Posterior cingulate gyrus (tissue), 11 donors: ENCODE measurements around the gene SAA1.
"Not testable (repeated sequence)": the region's sequence is repeated elsewhere in the genome, so short reads cannot be mapped to it uniquely, and the experiment has no call there.

Experiments
- DNase-seq, 10 donors: peaks; one replicate each; pipeline versions ENCODE4 v3.0.0 to v3.0.0-alpha.2; 2020 to 2021; ENCODE audit warnings: mixed read lengths in 3 of 10
- intact Hi-C: fragments of 100-400 bp; cut with DNase I; formaldehyde crosslinking; loops from one replicate; pipeline ENCODE4 v1.15.1; 2023

Gene SAA1

DNA sequence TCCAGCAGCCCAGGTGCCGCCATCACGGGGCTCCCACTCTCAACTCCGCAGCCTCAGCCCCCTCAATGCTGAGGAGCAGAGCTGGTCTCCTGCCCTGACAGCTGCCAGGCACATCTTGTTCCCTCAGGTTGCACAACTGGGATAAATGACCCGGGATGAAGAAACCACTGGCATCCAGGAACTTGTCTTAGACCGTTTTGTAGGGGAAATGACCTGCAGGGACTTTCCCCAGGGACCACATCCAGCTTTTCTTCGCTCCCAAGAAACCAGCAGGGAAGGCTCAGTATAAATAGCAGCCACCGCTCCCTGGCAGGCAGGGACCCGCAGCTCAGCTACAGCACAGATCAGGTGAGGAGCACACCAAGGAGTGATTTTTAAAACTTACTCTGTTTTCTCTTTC, at the start of gene SAA1:
Gene SAA1 (plus strand): TSS at position 316 of the 400 bp plus-strand sequence. CDS start 624 bp downstream, outside the sequence.
- no peak for DNase-seq
- intact Hi-C loops, result no loop called here

GRCh38 chr11:18221274-18221876, 44.7 kb upstream of the SAA1 start:
- intact Hi-C loops, result no loop called here
- no peak for DNase-seq

DNA sequence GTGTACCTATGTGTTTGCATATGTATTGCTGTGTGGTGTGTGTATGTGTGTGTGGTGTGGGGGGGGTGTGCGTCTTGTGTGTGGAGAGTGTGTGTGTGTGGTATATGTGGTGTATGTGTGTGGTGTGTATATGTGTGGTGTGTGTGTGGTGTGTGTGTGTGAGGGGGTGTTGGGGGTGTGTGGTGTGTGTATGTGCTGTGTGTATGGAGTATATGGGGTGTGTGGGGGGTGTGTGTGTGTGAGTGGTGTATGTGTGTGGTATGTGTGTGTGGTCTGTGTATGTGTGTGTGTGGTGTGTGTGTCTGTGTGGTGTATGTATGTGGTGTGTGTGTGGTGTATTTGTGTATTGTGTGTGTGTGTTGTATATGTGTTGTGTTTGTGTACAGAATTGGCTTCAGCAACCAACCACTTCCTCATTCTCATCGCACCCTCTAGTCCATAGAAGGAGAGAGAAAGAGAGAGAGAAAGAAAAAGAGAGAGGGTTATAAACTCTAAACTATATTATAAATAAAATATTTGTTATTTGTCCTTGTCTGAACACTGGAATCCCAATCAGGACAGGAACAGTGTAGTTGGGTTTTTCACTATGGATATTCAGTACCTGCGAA, 43.1 kb upstream of the SAA1 start:
- no peak for DNase-seq
- intact Hi-C loops, result no loop called here

DNA sequence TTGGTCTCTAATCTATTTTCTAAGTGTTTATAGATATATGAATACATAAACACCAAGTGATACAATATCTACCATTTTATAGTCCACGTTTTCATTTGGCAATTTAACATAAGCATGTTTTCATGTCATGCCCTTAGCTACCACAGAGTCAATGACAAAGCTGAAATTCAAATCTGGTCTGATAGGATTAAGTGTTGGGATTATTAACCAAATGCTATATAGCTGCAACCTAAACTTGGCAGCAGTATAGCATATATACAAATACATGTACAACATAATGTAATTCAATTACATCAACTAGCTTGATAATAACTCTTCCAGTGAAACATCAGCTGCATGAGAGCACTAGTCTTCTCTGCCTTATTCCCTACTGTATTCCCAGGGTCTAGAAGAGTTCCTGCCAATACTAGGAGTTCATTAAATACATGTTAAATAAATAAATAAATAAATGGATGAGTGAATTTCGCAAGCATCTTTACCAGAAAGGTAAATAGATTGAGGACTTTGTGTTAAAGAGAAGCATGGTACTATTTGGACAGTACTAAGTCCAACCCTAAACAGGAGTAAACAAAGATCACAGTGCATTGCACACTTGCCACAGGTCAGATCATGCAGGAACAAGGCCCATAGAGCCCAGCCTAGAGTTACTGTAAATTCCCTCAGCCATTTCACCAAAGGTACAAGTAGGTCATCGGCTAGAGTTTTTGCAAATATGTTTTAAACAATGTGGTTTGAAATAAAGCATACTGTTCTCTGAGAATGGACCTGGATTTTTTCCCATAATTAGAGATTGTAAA, 42.3 kb upstream of the SAA1 start:
- no peak for DNase-seq

DNA sequence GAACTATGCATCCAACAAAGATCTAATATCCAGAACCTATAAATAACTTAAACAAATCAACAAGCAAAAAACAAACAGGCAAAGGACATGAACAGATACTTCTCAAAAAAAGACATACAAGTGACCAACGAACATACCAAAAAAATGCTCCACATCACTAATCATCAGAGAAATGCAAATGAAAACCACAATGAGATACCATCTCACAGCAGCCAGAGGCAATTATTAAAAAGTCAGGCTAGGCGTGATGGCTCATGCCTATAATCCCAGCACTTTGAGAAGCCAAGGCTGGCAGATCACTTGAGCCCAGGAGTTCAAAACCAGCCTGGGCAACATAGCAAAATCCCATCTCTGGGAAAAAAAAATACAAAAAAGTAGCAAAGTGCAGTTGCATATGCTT, 40.2 kb upstream of the SAA1 start:
- intact Hi-C loops, result no loop called here
- no peak for DNase-seq

More for the DNA sequence above, 42.3 kb upstream of the SAA1 start:
- intact Hi-C loops, result no loop called here

- intact Hi-C loops, result no loop called here
- no peak for DNase-seq
Observed at GRCh38 chr11:18229501-18229900, 36.6 kb upstream of the SAA1 start.

DNA sequence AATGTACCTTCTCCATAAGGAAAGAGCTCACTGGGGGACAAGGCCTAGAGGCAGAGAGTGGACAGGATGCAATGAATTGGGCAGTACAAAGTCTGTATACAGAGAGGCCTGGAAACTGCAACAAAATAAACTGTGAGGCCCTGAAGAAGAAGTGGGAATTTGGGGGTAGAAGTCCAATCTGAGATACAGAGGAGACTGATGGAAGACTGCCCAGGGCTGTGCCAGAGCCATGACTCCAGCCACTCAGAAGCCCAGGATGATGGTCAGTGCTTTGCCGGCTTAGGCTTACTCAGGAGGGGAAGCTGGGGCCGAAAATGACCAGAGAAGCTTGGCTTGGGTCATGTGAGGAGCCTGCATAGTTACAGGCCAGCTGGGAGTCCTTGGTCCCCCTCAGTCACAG, 35.2 kb upstream of the SAA1 start:
- intact Hi-C loops, result no loop called here
- DNase-seq, result no peak

DNA sequence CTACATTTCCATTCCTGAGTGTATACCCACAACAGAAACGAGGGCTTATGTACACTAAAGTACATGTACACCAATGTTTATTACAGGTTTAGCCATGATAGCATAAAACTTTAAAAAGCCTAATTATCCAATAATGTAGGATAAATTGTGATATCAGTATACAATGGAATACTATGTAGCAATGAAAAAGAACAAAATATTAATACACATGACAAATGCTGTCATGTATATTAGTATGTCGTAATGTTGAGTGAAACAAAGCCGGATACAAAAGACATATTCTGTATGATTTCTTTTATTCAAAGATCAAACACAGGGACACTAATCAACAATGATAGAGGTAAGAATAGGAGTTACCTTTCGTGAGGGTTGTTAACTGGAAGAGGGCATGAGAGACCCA, 32.2 kb upstream of the SAA1 start:
- intact Hi-C loops, result no loop called here
- DNase-seq, result no peak

- DNase-seq, result no peak
- intact Hi-C loops, result no loop called here
Observed at GRCh38 chr11:18235394-18236334, 30.4 kb upstream of the SAA1 start.

DNA sequence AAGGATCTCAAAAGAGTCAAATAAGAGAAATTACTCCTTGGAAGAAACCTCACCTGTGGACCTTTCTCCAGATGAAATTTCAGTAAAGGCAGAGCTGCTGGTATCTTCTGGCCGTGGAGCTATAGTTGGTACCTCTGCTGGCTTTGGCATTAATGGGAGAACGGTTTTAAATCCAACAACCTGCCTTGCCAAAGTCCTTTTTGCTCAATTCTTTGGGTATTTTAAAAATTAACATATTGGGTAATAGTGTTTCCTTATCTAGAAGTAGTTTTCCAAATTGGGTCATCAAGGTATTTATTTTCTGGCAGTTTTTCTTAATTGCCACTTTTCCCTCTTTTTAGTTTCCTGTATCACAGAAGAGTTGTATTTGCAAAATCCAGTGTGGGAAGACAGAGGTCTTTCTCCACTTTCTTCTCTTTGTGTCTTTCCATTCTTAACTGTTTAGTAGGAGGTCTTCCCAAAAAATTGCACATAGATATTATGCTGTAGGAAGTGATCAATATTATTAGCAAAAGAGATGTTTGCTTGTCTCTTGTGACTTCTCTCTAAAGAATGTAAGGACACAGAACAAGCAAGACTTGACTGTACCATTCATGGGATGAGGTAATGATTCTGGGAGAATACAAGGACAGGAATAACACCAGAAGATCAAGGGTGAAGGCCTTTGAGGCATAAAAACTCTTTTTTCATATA, 29.3 kb upstream of the SAA1 start, which contains the start of gene SAA4:
Gene SAA4 (minus strand): TSS at position 139 of the 693 bp plus-strand sequence. CDS start 876 bp downstream, outside the sequence.
- intact Hi-C loops, result no loop called here
- DNase-seq, result no peak

- intact Hi-C loops, result no loop called here
- no peak for DNase-seq
Observed at GRCh38 chr11:18239655-18240054, 26.4 kb upstream of the SAA1 start.

- intact Hi-C loops, result no loop called here
- DNase-seq, result peak in 3 of 10 donors; percentile 19 to 39 (median 23)
Observed at GRCh38 chr11:18243783-18244362, 22.2 kb upstream of the SAA1 start.

DNA sequence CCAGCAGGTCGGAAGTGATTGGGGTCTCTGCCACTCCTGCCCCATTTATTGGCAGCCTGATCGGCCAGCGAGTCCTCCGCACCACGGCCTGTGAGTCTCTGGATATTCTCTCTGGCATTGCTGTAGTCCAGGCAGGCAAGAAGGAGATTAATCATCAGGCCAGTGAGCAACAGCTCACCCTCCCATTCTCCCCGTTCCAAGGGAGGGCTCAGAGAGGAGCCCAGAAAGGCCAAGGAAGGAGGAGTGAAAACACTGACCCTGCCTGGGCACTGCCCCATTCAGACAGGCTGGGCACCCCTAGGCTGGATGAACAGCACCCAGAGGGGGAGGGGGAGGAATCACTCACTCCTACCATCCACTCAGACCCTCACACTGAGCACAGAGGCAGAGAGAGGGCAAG, 20.7 kb upstream of the SAA1 start:
- intact Hi-C loops, result no loop called here
- DNase-seq, result no peak

- DNase-seq, intact Hi-C loops: not testable (repeated sequence)
Observed at GRCh38 chr11:18246379-18247190, 19.5 kb upstream of the SAA1 start.

DNA sequence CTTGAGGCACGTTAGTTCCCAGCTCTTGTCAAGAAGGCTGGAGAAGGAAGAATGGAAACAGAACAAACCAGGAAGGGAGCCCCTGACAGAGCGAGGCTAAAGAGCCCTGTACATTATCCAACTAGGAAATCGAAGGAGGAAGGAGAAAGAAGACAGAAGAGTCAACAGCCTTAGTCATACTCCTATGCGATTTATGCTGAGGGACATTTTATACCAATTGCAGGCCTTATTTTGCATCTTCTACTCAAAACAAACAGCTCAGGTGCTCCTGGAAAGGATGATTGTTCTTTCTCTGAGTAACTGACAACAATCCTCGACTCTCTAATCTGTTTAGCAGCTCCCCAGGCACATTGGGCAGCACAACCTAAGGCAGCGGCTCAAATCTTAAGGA, 18.9 kb upstream of the SAA1 start:
- intact Hi-C loops, result not testable (repeated sequence)

DNA sequence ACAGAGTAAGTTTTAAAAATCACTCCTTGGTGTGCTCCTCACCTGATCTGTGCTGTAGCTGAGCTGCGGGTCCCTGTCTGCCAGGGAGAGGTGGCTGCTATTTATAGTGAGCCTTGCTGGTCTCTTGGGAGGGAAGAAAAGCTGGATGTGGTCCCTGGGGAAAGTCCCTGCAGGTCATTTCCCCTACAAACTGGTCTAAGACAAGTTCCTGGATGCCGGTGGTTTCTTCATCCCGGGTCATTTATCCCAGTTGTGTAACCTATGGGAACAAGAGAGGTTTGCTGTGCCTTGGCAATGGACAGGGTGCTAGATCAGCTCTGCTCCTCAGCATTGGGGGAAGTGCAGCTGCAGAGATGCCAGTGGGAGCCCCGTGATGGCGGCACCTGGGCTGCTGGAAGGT, 17.5 kb upstream of the SAA1 start, which contains the start of gene SAA2:
Gene SAA2 (minus strand): TSS at position 108 of the 400 bp plus-strand sequence. CDS start 657 bp downstream, outside the sequence.
- DNase-seq, result no peak
- intact Hi-C loops, result no loop called here

More for the DNA sequence above, 18.9 kb upstream of the SAA1 start:
- not testable (repeated sequence) for DNase-seq

DNA sequence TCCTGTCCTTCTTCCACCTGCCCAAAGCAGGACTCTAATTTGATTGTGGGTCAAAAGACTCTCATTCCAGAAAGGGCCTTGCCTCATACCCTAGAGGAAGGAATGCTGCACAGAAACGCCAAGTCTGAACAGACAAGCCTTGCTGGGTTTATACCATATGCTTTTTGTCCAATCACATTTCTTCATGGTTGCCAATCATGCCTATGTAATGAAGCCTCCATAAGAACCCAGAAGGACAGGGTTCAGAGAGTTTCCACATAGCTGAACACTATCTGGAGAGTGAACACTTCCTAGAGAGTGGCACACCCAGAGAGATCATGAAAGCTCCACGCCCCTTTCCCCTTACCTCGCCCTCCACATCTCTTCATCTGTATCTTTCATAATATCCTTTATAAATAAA, 12.8 kb upstream of the SAA1 start:
- intact Hi-C loops, result no loop called here

GRCh38 chr11:18253778-18254338, 12.2 kb upstream of the SAA1 start:
- DNase-seq, result peak in 1 of 10 donors; percentile 37
- intact Hi-C loops, result no loop called here

More for the DNA sequence above, 12.8 kb upstream of the SAA1 start:
- DNase-seq, result no peak
